ENCODE data around the gene LSM12.

LSM12 gene

DNA sequence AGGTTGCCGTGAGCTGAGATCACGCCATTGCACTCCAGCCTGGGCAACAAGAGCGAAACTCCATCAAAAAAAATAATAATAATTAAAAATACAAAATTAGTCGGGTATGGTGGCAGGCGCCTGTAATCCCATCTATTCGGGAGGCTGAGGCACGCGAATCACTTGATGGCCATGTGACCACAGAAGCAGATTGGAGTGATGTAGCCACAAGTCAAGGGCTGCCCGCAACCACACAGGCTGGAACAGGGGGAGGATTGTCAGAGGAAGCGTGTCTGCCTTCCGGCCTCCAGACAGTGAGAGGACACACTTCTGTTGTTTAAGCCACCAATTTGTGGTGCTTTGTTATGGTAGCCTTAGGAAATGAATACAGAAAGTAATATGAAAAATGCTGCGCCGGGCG lies 73.8 kb downstream of the LSM12 start:
- no peak for DNase-seq (ENCODE audit: low read depth)
- TF ChIP-seq CTCF (IDR thresholded peaks at IDR 0.05; ENCODE audit: insufficient read depth, low read depth, low read length, missing control alignments): no peak

GRCh38 chr17:43988301-43988700 lies 78.2 kb downstream of the LSM12 start:
- no peak overlapping the region for H3K4me3 ChIP-seq (ENCODE audit: low read depth, low read length)
- DNase-seq (ENCODE audit: low read depth): no peak
- no peak for TF ChIP-seq CTCF (IDR thresholded peaks at IDR 0.05; ENCODE audit: insufficient read depth, low read depth, low read length, missing control alignments)

More for the DNA sequence above, 73.8 kb downstream of the LSM12 start:
- H3K4me3 ChIP-seq (ENCODE audit: low read depth, low read length): no peak overlapping the region

GRCh38 chr17:43987131-43988021 lies 79.1 kb downstream of the LSM12 start:
- H3K4me3 ChIP-seq (ENCODE audit: low read depth, low read length): no peak overlapping the region
- TF ChIP-seq CTCF (IDR thresholded peaks at IDR 0.05; ENCODE audit: insufficient read depth, low read depth, low read length, missing control alignments): no peak
- no peak for DNase-seq (ENCODE audit: low read depth)

DNA sequence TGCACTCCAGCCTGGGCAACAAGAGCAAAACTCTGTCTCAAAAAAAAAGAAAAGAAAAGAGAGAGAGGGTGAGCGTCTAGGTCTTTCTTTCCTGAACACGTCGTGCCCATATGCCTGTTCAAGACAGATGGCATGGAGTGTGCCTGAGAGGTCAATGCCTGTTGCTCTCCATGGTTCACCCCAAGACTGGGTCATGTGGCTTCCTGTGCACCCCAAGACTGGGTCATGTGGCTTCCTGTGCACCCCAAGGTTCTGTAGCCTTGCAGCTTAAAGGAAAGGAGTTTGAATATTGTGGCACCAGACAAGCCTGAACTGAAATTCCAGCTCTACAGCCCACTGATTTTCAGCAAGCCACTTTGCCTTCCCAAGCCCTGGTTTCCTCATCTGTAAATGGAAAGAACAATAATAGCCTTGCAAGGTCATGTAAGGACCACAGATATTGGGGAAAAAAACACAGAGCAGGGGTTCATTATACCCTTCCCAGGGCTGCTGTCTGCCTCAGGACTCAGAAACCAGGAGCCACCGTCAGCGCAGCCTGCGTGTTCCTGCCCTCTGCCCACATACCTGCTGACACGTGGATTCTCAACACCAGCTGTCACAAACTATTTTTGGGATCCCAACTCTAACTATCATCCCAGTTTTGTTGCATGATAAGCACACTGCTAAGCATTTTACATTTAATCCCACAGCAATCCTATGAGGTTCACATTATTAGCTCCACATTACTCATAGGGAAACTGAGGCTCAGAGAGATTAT lies 80.1 kb downstream of the LSM12 start:
- H3K4me3 ChIP-seq (ENCODE audit: low read depth, low read length): no peak overlapping the region
- no peak for DNase-seq (ENCODE audit: low read depth)
- no peak for TF ChIP-seq CTCF (IDR thresholded peaks at IDR 0.05; ENCODE audit: insufficient read depth, low read depth, low read length, missing control alignments)

- TF ChIP-seq CTCF (IDR thresholded peaks at IDR 0.05; ENCODE audit: insufficient read depth, low read depth, low read length, missing control alignments): no peak
- no peak overlapping the region for H3K4me3 ChIP-seq (ENCODE audit: low read depth, low read length)
- DNase-seq (ENCODE audit: low read depth): no peak
These were observed 82.0 kb downstream of the LSM12 start for GRCh38 chr17:43984521-43984920.
